SK-N-MC (cell line): ENCODE data around the gene SLC37A1.

Experiments used
- EZH2 ChIP-seq: fragments of 200-600 bp; sonication (generic); IDR thresholded peaks from one replicate; pipeline ENCODE4 v1.6.1; 2017; ENCODE audit warnings: antibody characterized with exemption
- POLR2AphosphoS5 ChIP-seq: IDR thresholded peaks from 2 replicates; pipeline ENCODE4 v1.6.1; 2012; ENCODE audit warnings: mild to moderate bottlenecking, low read depth, low read length, borderline replicate concordance

DNA sequence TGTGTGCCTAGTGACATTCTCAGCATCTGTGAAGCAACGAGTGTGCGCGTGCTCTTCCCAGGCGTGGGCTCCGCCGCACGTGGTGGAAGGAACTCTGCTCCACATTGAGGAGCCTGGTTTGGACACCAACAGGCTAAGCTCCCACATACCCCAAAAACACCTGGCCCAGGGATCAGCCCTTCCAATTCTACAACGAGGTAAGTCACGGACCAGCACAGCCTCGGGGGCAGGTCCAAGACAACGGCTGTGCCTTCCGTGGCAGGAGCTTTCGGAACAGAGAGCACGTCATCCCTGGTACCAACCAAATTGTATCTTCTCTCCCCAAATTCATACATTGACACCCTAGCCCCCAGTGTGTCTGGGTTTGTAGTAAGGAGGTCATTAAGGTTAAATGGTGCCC lies 112.5 kb downstream of the SLC37A1 start:
- TF ChIP-seq EZH2: no peak
- TF ChIP-seq POLR2AphosphoS5: no peak
